Thymus (tissue), 14 donors: ENCODE results near the gene RNF40. TPM values are rescaled to one million over a fixed set of nuclear protein-coding genes. Genes with fewer than 3 reads are reported as not detected.

Experiments used
- DNase-seq, 9 donors: peaks; one replicate each; pipeline ENCODE4 v3.0.0-alpha.2; 2013; ENCODE audit warnings: low spot score in 9 of 9, low read depth in 6 of 9, missing footprints in 1 of 9
- H3K27ac ChIP-seq, 2 donors: one replicate each; pipeline ENCODE4 v1.5.1; 2013; ENCODE audit warnings: control low read depth in 1 of 2, low read depth in 1 of 2, low read length in 1 of 2, mild to moderate bottlenecking in 1 of 2, moderate library complexity in 1 of 2
- H3K27me3 ChIP-seq, 2 donors: one replicate each; pipeline ENCODE4 v1.5.1; 2013; ENCODE audit warnings: low read length in 1 of 2; ENCODE audit not compliant: control insufficient read depth in 2 of 2, insufficient read depth in 1 of 2
- H3K36me3 ChIP-seq, 2 donors: one replicate each; pipeline ENCODE4 v1.5.1; 2013; ENCODE audit warnings: low read length in 1 of 2, mild to moderate bottlenecking in 1 of 2, moderate library complexity in 1 of 2; ENCODE audit not compliant: control insufficient read depth in 2 of 2, insufficient read depth in 2 of 2
- H3K4me1 ChIP-seq, 2 donors: one replicate each; pipeline ENCODE4 v1.5.1; 2013; ENCODE audit warnings: low read length in 2 of 2; ENCODE audit not compliant: control insufficient read depth in 2 of 2, insufficient read depth in 2 of 2
- H3K4me3 ChIP-seq, 2 donors: one replicate each; pipeline ENCODE4 v1.5.1; 2013; ENCODE audit warnings: low read length in 2 of 2, control low read depth in 1 of 2, mild to moderate bottlenecking in 1 of 2
- H3K9me3 ChIP-seq, 2 donors: one replicate each; pipeline ENCODE4 v1.5.1; 2013; ENCODE audit warnings: low read length in 1 of 2, mild to moderate bottlenecking in 1 of 2; ENCODE audit not compliant: control insufficient read depth in 2 of 2, insufficient read depth in 1 of 2
- WGBS: extraction: QIAGEN DNeasy Blood & Tissue Kit; methylation state at CpG from one replicate; pipeline ENCODE4 v1.1.7; 2013; 5-methylcytosine and 5-hydroxymethylcytosine counted together
- long read RNA-seq, 10 donors: transcript quantifications; one replicate each; lab custom pipeline, GENCODE V29; 2026
- polyA plus RNA-seq: library from polyadenylated mRNA; stranded (reverse); fragments of 200-250 nt; gene quantifications from one replicate; pipeline ENCODE4 v1.2.3, GENCODE V29; 2013
- total RNA-seq: library from RNA; stranded (reverse); fragments of 120-200 nt; gene quantifications from one replicate; pipeline ENCODE4 v1.2.4, GENCODE V29; 2013
- donor health status: healthy.

The RNF40 gene
- total RNA-seq (42.4 TPM), polyA plus RNA-seq (74.8 TPM)
- long read RNA-seq, donor 1: 0 reads
- long read RNA-seq, donor 2: 0 reads
- long read RNA-seq, donor 3, full-length matches to known transcripts: 3 of 3 reads
- long read RNA-seq, donor 3, partial matches to known transcripts: 0 of 3 reads
- long read RNA-seq, donor 3, other reads (novel, unspliced or antisense): 0 of 3 reads
- long read RNA-seq, donor 4, partial matches to known transcripts: 5 of 6 reads
- long read RNA-seq, donor 4, other reads (novel, unspliced or antisense): 0 of 6 reads
- long read RNA-seq, donor 5, full-length matches to known transcripts: 3 of 10 reads
- long read RNA-seq, donor 5, partial matches to known transcripts: 7 of 10 reads
- long read RNA-seq, donor 5, other reads (novel, unspliced or antisense): 0 of 10 reads
- long read RNA-seq, donor 6, full-length matches to known transcripts: 1 of 6 reads
- long read RNA-seq, donor 6, partial matches to known transcripts: 5 of 6 reads
- long read RNA-seq, donor 6, other reads (novel, unspliced or antisense): 0 of 6 reads
- long read RNA-seq, donor 7: 0 reads
- long read RNA-seq, donor 8, full-length matches to known transcripts: 3 of 3 reads
- long read RNA-seq, donor 8, partial matches to known transcripts: 0 of 3 reads
- long read RNA-seq, donor 8, other reads (novel, unspliced or antisense): 0 of 3 reads
- long read RNA-seq, donor 9: 0 reads
- long read RNA-seq, donor 10, partial matches to known transcripts: 6 of 6 reads
- long read RNA-seq, donor 10, other reads (novel, unspliced or antisense): 0 of 6 reads

DNA sequence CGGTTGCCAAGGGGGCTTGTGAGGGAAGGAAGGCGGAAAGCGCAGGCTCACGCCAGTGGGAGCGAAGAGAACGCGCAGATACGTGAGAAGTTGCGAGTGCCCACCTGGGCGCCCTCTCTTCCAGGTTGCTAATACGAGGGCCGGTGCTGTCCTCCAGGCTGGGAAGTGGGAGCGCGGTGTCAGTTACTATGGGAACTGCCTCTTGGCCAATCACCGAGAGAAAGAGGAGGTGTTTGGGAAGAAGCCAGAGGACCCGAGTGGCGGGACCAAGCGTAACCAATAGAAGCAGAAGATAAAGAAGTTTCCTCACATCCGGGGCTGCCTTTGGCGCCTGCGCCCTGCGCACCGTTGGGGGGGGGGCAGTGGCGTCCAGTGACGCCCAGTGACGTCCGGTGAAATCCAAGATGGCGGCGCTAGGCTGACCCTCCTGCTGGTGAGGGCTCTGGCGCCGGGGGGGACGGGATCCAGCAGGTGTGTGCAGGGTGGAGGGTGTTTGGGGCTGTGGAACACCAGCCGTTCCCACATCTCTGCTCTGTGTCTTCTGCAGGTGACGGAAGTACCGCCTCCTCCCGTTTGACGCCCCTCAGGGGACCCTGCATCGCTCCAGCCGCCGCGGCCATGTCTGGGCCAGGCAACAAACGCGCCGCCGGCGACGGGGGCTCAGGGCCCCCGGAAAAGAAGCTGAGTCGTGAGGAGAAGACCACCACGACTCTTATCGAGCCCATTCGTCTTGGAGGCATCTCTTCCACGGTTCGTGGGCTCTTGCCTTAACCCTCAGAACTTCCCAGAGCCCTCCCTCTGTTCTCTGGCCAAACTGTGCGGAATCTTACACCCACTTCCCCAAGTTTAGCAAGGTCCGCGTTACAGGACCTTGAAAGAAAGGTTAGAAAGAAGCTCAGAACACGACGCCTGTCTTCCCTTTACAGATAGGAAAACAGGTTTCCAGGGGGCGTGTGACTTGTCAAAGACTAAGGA lies at the start of gene RNF40, which contains the start of gene CFAP119:
TSS of gene RNF40 (plus strand) at position 395 of the 975 bp plus-strand sequence. CDS start at position 619, 224 bp downstream.
TSS of gene CFAP119 (minus strand) at position 135 of the 975 bp plus-strand sequence. CDS start 314 bp downstream, outside the sequence.
- peaks cover 39 to 51% of the 10 kb centered on the region in 2 donors for H3K36me3 ChIP-seq
- WGBS: 1% methylated on average over 60 of the region's 60 CpGs

GRCh38 chr16:30715750-30716445 lies 46.2 kb upstream of the RNF40 start:
- H3K4me3 ChIP-seq: no peak overlapping the region
- no peak overlapping the region for H3K27ac ChIP-seq
- H3K4me1 ChIP-seq: no peaks in the 10 kb centered on the region
- DNase-seq: peak in 1 of 9 donors; percentile 18
- H3K36me3 ChIP-seq: peaks cover 79 to 87% of the 10 kb centered on the region in 2 donors
- H3K9me3 ChIP-seq: no peaks in the 10 kb centered on the region
- no peaks in the 10 kb centered on the region for H3K27me3 ChIP-seq
- WGBS: 96% methylated on average over 17 of the region's 17 CpGs

More for the DNA sequence above, at the start of gene RNF40, which contains the start of gene CFAP119:
- Histone ChIP-seq H3K27ac (peak within 1 kb of the TSS; percentile 75 to 80), H3K9me3 (no peaks in the 10 kb centered on the region), H3K27me3 (no peaks in the 10 kb centered on the region), H3K4me1 (peaks cover 8 to 22% of the 10 kb centered on the region in 2 donors), H3K4me3 (peak within 1 kb of the TSS; percentile 57 to 66)
- DNase-seq: peak; percentile 85 to 95 (median 90)

DNA sequence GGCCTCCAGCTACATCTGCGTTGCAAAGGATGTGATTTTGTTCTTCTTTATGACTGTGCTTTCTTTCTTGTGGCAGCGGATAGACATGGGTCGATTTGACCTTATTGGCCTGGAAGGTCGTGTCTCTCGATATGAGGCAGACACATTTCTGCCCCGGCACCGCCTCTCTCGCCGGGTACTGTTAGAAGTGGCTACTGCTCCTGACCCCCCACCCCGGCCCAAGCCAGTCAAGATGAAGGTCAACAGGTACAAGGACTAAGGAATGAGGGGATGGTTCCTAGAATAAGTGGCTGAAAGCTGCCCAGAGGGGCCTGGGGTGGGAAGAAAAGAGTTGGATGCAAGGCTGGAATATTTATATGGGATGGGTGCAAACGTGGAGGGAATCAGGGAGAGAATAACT lies 42.0 kb upstream of the RNF40 start:
- 97% methylated on average over 11 of the region's 11 CpGs for WGBS
- no peak overlapping the region for H3K27ac ChIP-seq
- peaks cover 85 to 90% of the 10 kb centered on the region in 2 donors for H3K36me3 ChIP-seq
- no peaks in the 10 kb centered on the region for H3K27me3 ChIP-seq
- H3K9me3 ChIP-seq: no peaks in the 10 kb centered on the region
- no peak for DNase-seq
- no peaks in the 10 kb centered on the region for H3K4me1 ChIP-seq
- no peak overlapping the region for H3K4me3 ChIP-seq

DNA sequence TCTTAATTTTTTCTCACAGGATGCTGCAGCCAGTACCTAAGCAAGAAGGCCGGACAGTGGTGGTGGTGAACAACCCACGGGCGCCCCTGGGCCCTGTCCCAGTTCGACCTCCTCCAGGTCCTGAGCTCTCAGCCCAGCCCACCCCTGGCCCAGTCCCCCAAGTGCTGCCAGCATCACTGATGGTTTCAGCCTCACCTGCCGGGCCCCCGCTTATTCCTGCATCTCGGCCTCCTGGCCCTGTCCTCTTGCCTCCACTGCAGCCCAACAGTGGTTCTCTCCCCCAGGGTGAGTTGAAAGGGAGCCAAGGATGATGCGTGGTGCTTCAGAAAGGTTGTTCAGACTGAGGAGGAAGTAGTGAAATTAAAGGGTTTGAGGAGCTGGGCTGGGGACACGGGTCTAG lies 41.4 kb upstream of the RNF40 start:
- Histone ChIP-seq H3K27me3 (no peaks in the 10 kb centered on the region), H3K36me3 (peaks cover 89 to 91% of the 10 kb centered on the region in 2 donors), H3K4me3 (no peak overlapping the region), H3K9me3 (no peaks in the 10 kb centered on the region), H3K4me1 (no peaks in the 10 kb centered on the region), H3K27ac (no peak overlapping the region)
- 85% methylated on average over 9 of the region's 9 CpGs for WGBS
- no peak for DNase-seq

GRCh38 chr16:30721167-30721566 lies 41.0 kb upstream of the RNF40 start:
- H3K4me3 ChIP-seq: no peak overlapping the region
- H3K4me1 ChIP-seq: no peaks in the 10 kb centered on the region
- peaks cover 84 to 87% of the 10 kb centered on the region in 2 donors for H3K36me3 ChIP-seq
- WGBS: 99% methylated on average over 8 of the region's 8 CpGs
- H3K27me3 ChIP-seq: no peaks in the 10 kb centered on the region
- no peak for DNase-seq
- H3K27ac ChIP-seq: no peak overlapping the region
- H3K9me3 ChIP-seq: no peaks in the 10 kb centered on the region

DNA sequence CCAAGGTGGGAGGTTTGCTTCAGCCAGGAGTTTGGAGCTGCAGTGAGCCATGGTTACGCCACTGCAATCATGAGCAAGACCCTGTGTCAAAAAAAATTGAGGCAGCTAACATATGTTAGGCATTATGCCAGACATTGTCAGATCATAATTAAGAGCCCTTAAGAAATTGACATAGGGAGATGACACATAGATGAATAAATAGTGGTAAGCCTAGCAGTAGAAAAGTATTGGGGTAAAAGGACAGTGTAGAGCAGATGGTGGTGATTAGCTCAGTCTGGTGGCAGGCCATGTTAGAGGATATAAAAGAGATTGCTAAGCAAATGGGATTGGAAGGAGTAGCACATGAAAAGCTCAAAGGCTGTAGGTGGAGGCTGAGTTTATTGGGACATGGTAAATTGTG lies 40.5 kb upstream of the RNF40 start:
- Histone ChIP-seq H3K4me3 (no peak overlapping the region), H3K27ac (no peak overlapping the region), H3K36me3 (peaks cover 83 to 87% of the 10 kb centered on the region in 2 donors), H3K9me3 (no peaks in the 10 kb centered on the region), H3K27me3 (no peaks in the 10 kb centered on the region), H3K4me1 (no peaks in the 10 kb centered on the region)
- no peak for DNase-seq
- 97% methylated on average over 1 of the region's 1 CpG for WGBS

DNA sequence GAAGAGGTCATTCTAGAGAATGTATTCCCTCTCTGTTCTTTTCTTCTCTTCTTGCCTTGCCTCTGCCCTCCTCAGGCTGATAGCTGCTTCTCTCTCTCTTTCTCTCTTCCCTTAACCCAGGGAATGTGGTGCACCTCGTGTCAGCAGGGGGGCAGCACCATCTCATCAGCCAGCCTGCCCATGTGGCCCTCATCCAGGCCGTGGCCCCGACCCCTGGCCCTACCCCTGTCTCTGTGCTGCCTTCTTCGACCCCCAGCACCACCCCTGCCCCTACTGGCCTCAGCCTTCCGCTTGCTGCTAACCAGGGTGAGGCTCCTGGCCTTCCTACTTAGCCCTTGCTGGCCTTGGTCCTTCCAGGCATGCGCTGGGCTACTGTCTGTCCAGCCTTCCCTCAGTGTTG lies 39.7 kb upstream of the RNF40 start:
- Histone ChIP-seq H3K27me3 (no peaks in the 10 kb centered on the region), H3K4me3 (no peak overlapping the region), H3K4me1 (no peaks in the 10 kb centered on the region), H3K9me3 (no peaks in the 10 kb centered on the region), H3K27ac (no peak overlapping the region), H3K36me3 (peaks cover 79 to 81% of the 10 kb centered on the region in 2 donors)
- no peak for DNase-seq
- 92% methylated on average over 6 of the region's 6 CpGs for WGBS

DNA sequence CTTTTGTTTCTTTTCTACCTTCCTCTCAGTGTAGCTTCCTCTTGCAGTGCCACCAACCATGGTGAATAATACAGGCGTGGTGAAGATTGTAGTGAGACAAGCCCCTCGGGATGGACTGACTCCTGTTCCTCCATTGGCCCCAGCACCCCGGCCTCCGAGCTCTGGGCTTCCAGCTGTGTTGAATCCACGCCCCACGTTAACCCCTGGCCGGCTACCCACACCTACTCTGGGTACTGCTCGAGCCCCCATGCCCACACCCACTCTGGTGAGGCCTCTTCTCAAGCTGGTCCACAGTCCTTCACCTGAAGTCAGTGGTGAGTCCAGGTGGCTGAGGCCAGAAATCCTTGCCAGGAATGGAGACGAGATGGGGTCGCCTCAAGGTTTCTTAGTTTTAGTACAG lies 39.2 kb upstream of the RNF40 start:
- no peak for DNase-seq
- Histone ChIP-seq H3K27ac (no peak overlapping the region), H3K36me3 (peaks cover 79 to 81% of the 10 kb centered on the region in 2 donors), H3K9me3 (no peaks in the 10 kb centered on the region), H3K27me3 (no peaks in the 10 kb centered on the region), H3K4me3 (no peak overlapping the region), H3K4me1 (no peaks in the 10 kb centered on the region)
- 98% methylated on average over 10 of the region's 10 CpGs for WGBS
